Activated T-cell treated with anti-CD3 and anti-CD28 coated beads, Interleukin-2, amount 50 U/mL, for 24 hours (primary cell): ENCODE measurements around the gene SPNS3.

ENCODE experiments used
- DNase-seq: peaks from one replicate; pipeline ENCODE4 v3.0.0-alpha.2; 2020
- H3K27ac Mint-ChIP-seq: 2 replicates; pipeline ENCODE4 v1.8.0; 2020; ENCODE audit warnings: mild to moderate bottlenecking, mixed read lengths
- H3K27me3 Mint-ChIP-seq: 2 replicates; pipeline ENCODE4 v1.8.0; 2020; ENCODE audit warnings: mixed read lengths
- H3K36me3 Mint-ChIP-seq: 2 replicates; pipeline ENCODE4 v1.8.0; 2020; ENCODE audit warnings: low read depth, mixed read lengths
- H3K4me1 Mint-ChIP-seq: 2 replicates; pipeline ENCODE4 v1.8.0; 2020; ENCODE audit warnings: low read depth, mixed read lengths
- H3K4me3 Mint-ChIP-seq: 2 replicates; pipeline ENCODE4 v1.8.0; 2020; ENCODE audit warnings: mild to moderate bottlenecking, moderate library complexity, mixed read lengths
- H3K9me3 Mint-ChIP-seq: 2 replicates; pipeline ENCODE4 v1.8.0; 2020; ENCODE audit warnings: mixed read lengths

SPNS3 gene

DNA sequence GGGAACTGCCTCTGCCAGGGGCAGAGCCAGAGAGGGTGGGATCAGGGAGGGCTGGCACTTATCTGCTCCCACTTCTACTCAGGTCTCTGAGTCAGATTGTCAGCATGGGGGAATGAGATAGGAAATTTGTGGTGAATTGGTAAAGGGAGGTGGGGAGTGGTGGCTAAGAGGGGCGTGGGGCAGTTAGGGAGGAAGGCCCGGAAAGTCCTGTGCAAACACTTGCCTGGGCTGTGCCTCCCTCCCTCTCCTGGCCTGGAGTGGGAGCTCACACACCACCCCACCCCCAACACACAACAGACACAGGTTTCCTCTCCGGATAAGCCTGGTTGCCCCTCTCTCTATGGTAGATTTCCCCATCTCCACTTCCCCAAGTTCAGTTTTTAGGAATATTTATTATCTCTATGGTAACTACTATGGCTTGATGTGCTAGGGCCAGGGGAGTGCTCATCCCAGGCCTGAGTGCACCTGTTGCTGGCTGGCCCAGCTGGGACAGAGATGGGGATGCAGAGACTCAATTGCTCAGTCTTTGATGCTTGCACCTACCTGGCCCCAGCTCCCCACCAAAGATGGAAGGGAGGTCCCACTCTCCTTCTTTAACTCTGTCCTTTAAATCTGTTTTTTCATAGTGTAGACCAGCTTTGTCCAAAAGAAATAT, 67.7 kb downstream of the SPNS3 start:
- H3K36me3 Mint-ChIP-seq = no peaks in the 10 kb centered on the region
- no peak for DNase-seq
- H3K9me3 Mint-ChIP-seq = no peaks in the 10 kb centered on the region
- H3K4me3 Mint-ChIP-seq = no peak overlapping the region
- peaks cover 35% of the 10 kb centered on the region for H3K4me1 Mint-ChIP-seq
- H3K27ac Mint-ChIP-seq = no peak overlapping the region
- peaks cover 45% of the 10 kb centered on the region for H3K27me3 Mint-ChIP-seq

DNA sequence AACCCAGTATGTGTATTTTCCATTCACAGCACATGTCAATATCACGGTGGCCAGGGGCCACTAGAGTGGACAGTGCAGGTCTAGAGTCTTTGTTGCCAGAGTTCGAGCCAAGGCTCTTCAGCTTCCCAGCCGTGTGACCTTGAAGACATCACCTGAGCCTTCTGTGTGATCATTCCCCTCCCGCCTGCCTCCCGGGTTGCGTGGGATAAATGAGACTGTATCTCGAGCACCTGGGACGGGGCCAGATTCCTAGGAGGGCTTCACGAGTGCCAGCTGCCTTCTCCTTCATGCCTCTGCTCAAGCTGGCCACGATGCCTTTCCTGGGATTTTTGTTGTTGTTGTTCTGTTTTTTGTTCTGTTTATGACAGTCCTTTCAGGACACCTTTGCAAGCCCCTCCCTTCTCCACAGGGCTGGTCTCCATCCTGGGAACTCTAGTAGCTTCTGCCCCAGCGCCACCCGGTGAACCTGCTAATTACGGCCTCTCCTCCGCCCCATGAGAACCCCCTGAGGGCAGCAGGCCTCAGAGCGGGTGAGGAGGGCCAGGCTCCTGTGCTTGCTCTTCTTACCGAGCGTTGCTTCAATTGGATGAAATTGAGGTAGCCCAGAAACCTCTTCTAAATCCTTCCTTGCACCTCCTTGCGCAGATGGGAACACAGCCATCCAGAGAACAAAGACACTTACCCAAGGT, 68.9 kb downstream of the SPNS3 start:
- Mint-ChIP-seq H3K4me1 (peaks cover 34% of the 10 kb centered on the region), H3K36me3 (no peaks in the 10 kb centered on the region), H3K9me3 (no peaks in the 10 kb centered on the region), H3K27me3 (peaks cover 43% of the 10 kb centered on the region), H3K27ac (no peak overlapping the region), H3K4me3 (no peak overlapping the region)
- DNase-seq = no peak

DNA sequence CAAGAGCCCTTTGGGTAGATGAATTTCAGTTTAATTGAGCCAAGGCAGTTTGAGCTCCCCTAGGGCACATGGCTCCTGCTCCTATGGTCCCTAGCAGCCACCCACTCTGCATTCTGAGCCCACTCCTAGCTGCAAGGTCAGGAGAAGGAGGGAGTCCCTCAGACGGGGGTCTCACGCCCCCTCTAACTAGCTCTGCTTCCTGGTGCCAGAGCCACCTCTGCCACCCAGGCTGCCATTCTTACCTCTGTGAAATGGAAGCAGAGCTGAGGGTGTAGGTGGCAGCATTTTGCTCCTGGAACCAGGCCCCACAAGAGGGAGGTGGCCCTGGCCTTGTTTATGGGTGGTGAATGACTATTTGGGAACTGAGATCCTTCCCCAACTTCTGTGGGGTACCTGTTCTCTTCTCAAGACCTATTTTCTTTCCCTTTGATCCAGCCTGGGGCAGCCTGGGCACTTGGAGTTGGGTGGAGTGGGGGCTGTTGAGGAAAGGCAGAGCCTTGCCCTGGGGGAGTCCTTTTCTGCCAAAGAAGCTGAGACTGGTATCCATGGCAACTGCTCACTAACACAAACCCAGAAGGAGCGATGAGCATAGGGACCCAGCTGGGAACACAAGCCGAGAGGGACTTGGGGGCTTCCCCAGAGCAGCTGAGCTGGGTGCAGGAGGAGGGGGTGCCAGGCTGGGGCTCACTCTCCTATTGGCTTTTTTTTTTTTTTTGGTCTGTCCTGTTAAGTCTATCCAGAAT, 69.7 kb downstream of the SPNS3 start:
- H3K27ac Mint-ChIP-seq = no peak overlapping the region
- no peaks in the 10 kb centered on the region for H3K36me3 Mint-ChIP-seq

DNA sequence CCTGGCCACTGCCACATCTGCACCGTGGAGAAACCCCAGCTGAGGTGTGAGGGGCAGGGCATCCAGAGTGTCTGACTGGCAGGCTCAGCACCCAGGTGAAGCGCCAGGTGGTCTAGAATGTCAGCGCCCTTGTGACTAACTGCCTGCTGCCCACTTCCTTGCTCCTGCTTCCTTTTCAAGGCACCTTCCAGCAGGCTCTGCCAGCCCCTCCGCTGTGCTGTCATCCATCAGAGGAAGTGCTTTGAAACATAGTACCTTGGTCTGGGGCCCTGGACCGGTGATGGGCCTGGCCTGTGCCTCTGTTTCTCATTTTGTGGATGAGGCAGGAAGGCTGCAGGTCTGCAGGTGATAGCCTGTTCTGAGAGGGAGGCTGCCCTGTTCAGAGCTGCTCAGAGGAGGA, 70.4 kb downstream of the SPNS3 start:
- no peak overlapping the region for H3K27ac Mint-ChIP-seq
- no peak for DNase-seq
- peaks cover 43% of the 10 kb centered on the region for H3K27me3 Mint-ChIP-seq
- H3K36me3 Mint-ChIP-seq = no peaks in the 10 kb centered on the region
- H3K4me1 Mint-ChIP-seq = peaks cover 42% of the 10 kb centered on the region
- H3K4me3 Mint-ChIP-seq = no peak overlapping the region
- H3K9me3 Mint-ChIP-seq = no peaks in the 10 kb centered on the region

More for the DNA sequence above, 69.7 kb downstream of the SPNS3 start:
- no peak for DNase-seq
- Mint-ChIP-seq H3K9me3 (no peaks in the 10 kb centered on the region), H3K4me3 (no peak overlapping the region), H3K27me3 (peaks cover 43% of the 10 kb centered on the region), H3K4me1 (peaks cover 36% of the 10 kb centered on the region)

DNA sequence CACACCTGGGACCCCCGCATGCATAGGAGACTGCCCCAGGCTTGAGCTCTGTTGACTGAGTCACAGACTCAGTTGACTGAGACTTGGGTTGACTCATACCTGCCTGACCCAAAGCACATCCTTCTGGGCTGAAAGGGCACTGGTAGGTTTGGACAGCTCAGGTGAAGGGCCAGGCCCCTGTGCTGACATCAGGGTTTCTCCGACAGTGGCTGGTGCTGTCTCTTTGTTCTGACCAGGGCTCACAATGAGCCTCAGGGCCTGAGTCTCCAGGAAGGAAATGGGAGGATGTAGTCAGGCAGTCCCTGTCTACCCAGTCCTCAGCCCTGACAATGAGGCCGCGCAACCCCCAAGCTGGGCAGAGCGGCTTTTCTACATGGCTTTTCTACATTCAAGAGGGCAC, 71.4 kb downstream of the SPNS3 start:
- no peak for DNase-seq
- Mint-ChIP-seq H3K27me3 (peaks cover 35% of the 10 kb centered on the region), H3K36me3 (no peaks in the 10 kb centered on the region), H3K4me1 (peaks cover 41% of the 10 kb centered on the region), H3K9me3 (no peaks in the 10 kb centered on the region), H3K4me3 (no peak overlapping the region), H3K27ac (no peak overlapping the region)

DNA sequence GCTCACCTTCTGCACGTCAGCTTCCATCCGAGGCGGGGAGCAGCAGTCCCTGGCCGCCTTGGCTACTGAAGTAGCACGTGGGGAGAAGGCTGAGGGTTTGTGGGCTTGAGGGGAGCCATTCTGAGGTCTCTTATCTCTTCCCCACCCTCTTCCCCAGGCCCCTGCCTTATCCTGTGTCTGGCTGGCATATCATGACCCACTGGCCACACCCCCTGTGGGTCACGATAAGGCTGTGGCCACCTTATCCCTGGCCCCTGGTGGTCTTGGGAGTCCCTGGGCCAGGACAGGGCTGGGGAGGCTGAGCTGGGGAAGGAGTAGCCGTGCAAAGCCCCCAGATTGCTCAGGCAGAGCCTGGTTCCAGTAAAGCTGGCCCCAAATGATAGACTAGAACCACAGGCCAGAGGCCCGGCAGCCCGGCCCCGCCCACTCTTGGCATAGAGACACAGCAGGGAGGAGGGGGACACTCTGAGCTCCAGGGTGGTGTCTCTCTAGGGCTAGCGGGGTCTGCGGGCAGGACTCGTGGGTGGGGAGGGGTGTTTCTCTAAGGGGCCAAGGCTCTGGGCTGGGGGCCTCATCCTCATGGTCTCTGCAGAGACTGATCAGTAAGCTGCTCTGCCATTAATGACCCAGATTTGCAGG, 72.6 kb downstream of the SPNS3 start:
- H3K4me3 Mint-ChIP-seq = no peak overlapping the region
- H3K9me3 Mint-ChIP-seq = no peaks in the 10 kb centered on the region
- peaks cover 24% of the 10 kb centered on the region for H3K27me3 Mint-ChIP-seq
- no peak overlapping the region for H3K27ac Mint-ChIP-seq
- DNase-seq = no peak
- H3K36me3 Mint-ChIP-seq = no peaks in the 10 kb centered on the region
- H3K4me1 Mint-ChIP-seq = peaks cover 35% of the 10 kb centered on the region

DNA sequence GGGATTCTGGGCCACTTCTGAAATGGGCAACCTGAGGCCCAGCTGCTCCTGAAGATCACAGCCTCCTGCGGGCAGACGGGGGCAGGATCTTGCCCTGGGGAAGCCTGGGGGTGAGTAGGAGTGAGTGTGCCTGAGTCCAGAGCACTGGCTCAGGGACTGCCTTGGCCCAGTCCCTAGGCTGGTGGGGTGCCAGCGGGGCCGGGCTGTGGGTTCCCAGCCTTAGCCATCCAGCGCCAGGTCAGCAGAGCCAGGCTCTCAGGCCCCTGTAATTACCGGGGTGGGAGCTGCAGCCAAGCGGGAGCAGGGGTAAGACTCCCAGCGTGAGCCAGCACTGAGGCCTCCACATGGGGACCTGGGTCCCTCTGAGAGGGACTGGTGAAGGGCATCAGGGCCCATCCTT, 73.2 kb downstream of the SPNS3 start:
- Mint-ChIP-seq H3K27ac (no peak overlapping the region), H3K36me3 (no peaks in the 10 kb centered on the region), H3K4me1 (peaks cover 35% of the 10 kb centered on the region), H3K9me3 (no peaks in the 10 kb centered on the region), H3K27me3 (peaks cover 18% of the 10 kb centered on the region), H3K4me3 (no peak overlapping the region)
- DNase-seq = no peak

DNA sequence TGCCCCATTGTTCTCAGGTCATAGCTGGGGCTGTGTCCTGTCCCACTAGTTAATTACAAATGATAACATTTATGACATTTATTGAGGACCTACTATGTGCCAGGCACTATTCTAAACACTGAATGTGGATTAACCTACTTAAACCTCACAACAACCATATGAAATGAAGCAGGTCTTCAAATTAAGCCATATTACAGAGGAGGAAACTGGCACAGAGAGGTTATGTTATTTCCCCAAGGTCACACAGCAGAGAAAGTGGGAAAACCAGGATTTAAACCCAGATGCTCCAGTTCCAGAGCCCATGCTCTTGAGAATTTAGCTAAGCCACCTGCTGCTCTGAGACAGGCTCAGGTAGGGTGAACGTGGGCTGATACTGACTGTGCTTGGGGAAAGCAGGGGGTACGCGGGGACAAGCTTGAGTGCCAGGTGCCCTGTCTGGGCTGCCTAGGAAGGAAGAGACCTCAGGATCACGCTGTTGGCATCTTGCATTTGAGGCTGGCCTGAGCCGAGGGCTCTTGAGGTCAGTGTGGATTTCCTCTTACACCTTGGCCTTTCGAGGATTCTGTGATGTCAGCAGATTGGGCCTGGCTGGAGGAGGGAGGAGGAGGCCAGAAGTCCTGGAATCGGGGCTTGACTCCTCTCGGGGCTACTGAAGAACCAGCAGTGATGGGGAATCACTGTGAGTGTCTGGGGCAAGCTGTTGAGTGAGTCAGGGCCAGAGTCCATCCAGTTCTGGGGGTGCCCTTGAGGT, 73.8 kb downstream of the SPNS3 start:
- Mint-ChIP-seq H3K27ac (no peak overlapping the region), H3K27me3 (peaks cover 15% of the 10 kb centered on the region), H3K4me3 (no peak overlapping the region)

DNA sequence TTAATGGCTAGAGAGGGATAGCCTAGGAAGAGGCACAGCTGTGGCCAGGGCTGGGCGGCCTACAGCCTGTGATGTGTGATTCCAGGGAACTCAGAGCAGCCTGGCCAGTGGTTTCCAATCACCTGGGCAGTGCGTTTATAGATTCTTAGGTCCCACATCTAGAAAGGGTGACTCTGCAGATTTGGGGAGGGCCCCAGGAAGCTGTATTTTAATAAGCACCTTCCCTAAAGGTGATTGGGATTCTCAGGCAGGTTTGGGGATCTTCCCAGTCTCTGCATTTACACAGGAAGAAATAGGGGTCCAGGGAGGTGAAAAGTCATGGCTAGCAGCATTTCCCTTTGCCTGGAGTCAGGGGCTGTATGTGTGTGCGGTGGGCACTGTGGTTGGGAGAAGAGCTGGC, 74.5 kb downstream of the SPNS3 start:
- Mint-ChIP-seq H3K36me3 (no peaks in the 10 kb centered on the region), H3K27me3 (peaks cover 9% of the 10 kb centered on the region)

More for the DNA sequence above, 73.8 kb downstream of the SPNS3 start:
- Mint-ChIP-seq H3K4me1 (peaks cover 35% of the 10 kb centered on the region), H3K36me3 (no peaks in the 10 kb centered on the region), H3K9me3 (no peaks in the 10 kb centered on the region)
- no peak for DNase-seq

DNA sequence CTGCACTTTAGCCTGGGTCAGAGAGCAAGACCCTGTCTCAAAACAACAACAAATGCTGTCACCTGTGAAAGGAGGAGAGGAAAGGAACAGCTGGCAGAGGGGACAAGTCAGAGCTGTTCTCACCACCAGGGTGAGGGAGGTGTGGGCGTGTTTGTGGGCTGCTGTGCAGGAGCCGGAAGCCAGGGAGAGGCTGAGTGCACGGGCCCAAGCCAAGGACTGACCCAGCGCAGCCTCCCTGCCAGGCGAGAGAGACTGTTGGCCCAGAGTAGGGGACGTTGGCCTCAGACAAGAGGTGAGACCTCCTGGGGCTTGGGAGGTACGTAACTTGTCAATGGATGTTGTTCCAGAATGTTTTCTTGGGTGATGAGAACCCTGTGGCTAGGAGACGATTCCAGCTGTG, 75.7 kb downstream of the SPNS3 start:
- Mint-ChIP-seq H3K9me3 (no peaks in the 10 kb centered on the region), H3K4me1 (peaks cover 28% of the 10 kb centered on the region), H3K4me3 (no peak overlapping the region), H3K36me3 (no peaks in the 10 kb centered on the region), H3K27ac (no peak overlapping the region), H3K27me3 (peaks cover 6% of the 10 kb centered on the region)
- no peak for DNase-seq

More for the DNA sequence above, 74.5 kb downstream of the SPNS3 start:
- H3K4me3 Mint-ChIP-seq = no peak overlapping the region
- H3K9me3 Mint-ChIP-seq = no peaks in the 10 kb centered on the region
- DNase-seq = no peak
- H3K4me1 Mint-ChIP-seq = peaks cover 35% of the 10 kb centered on the region
- no peak overlapping the region for H3K27ac Mint-ChIP-seq

DNA sequence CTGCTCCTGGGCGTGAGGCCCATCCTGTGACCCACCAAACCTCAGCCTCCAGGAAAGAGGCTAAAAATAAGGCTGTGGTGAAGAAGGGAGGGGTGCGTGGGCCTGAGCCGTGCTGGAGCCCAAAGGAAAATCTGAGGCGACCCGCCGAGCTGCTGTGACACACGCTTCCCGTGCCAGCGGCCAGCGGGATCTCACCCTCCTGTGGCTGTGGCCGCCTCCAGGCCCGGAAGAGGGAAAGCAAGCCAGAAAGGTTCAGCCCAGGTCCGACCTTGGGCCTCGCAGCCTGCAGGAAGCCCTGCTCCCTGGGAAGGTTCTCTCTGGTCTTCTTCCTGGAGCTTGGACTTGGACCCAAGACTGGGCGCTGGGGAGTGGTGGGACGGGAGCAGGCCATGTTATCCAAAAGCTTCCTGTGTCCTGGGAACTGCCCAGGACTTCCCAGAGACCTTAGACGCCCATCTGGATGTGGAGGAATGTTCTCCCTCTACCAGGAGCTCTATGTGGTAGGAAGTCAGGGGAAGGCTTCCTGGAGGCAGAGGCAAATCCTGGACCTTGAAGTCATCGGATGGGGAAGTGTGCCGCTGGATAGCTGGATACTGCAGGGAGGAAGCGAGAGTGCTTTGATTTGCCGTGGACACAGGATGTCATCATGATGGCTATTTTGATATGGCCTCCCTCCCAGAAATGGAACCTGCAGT, 76.3 kb downstream of the SPNS3 start:
- H3K4me3 Mint-ChIP-seq = no peak overlapping the region
- no peaks in the 10 kb centered on the region for H3K36me3 Mint-ChIP-seq
- peaks cover under 1% of the 10 kb centered on the region for H3K27me3 Mint-ChIP-seq
- no peak for DNase-seq
- no peak overlapping the region for H3K27ac Mint-ChIP-seq
- no peaks in the 10 kb centered on the region for H3K9me3 Mint-ChIP-seq
- peaks cover 22% of the 10 kb centered on the region for H3K4me1 Mint-ChIP-seq

DNA sequence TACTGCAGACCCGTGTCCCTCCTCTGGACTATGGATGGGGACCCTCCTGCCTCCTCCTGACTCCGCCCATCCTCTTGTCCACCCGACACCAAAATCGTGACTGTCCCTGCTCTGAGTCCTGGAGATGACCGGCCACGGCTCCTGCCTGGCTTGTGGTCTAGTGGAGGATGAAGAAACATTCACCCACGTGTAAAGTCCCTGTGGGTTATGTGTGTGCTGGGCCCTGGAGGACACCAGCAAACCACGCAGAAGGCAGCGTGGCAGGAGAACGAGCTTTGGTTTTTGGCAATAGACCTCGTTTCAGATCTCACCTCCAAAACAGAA, 76.8 kb downstream of the SPNS3 start:
- no peak for DNase-seq
- Mint-ChIP-seq H3K9me3 (no peaks in the 10 kb centered on the region), H3K27me3 (no peaks in the 10 kb centered on the region), H3K4me1 (peaks cover 20% of the 10 kb centered on the region), H3K4me3 (no peak overlapping the region), H3K27ac (no peak overlapping the region), H3K36me3 (no peaks in the 10 kb centered on the region)

DNA sequence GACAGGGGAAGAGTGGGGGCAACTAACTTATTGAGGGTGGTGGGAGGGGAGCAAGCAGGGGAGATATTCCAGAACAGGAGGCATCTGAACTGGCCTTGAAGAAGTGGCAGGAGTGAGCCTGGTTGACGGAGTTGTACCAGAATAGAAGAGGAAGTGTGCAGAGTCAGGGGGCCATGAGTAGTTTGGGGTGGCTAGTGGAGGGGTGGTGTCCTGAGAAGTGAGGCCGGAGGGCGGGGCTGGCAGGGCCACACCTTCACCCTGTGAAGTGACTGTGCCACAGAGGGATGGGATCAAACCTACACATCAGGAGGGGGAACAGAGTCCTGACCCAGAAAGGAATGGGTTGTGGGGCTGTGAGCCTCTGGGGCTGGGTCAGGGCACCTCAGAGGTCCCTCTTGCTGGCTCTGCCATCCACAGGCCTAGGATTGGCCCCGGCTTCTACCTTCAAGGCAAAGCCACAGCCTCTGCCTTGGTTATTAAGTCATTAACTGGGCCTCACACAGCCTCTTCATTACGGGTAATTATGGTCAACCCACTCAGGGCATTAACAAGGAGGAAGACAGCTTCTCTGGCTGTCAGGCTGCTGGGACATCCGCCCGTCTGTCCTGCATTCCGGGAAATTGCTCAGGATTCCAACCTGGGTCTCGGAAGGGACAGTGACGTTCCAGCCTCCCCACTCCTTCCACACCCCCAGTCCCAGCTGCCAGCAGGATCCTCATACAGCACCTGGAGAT, 77.6 kb downstream of the SPNS3 start:
- no peak for DNase-seq
- no peak overlapping the region for H3K27ac Mint-ChIP-seq
- no peaks in the 10 kb centered on the region for H3K27me3 Mint-ChIP-seq

More for the DNA sequence above, 77.6 kb downstream of the SPNS3 start:
- H3K9me3 Mint-ChIP-seq = no peaks in the 10 kb centered on the region
- peaks cover 20% of the 10 kb centered on the region for H3K4me1 Mint-ChIP-seq
- H3K4me3 Mint-ChIP-seq = no peak overlapping the region
- no peaks in the 10 kb centered on the region for H3K36me3 Mint-ChIP-seq
